Body of pancreas (tissue), 4 donors: Measurements from ENCODE around the gene WT1. TPM values are rescaled to one million over a fixed set of nuclear protein-coding genes. Genes with fewer than 3 reads are reported as not detected.

Experiments
- ATAC-seq: fragments of 150-250 bp; one replicate; pipeline ENCODE4 v1.9.1; 2016
- DNase-seq, 4 donors: peaks; one replicate each; pipeline ENCODE4 v3.0.0-alpha.2; 2019
- H3K27ac ChIP-seq, 4 donors: fragments of 200-600 bp; sonication (generic); 1 replicate in 3 of 4; 2 replicates in 1 of 4; pipeline versions ENCODE4 v1.5.1 to v1.6.1; 2016 to 2019; ENCODE audit warnings: mild to moderate bottlenecking in 1 of 4, mixed read lengths in 1 of 4, moderate library complexity in 1 of 4
- H3K27me3 ChIP-seq, 2 donors: fragments of 200-600 bp; sonication (generic); one replicate each; pipeline ENCODE4 v1.6.0; 2016; ENCODE audit warnings: mild to moderate bottlenecking in 1 of 2
- H3K36me3 ChIP-seq, 2 donors: fragments of 200-600 bp; sonication (generic); replicated peaks in 1 of 2; 2 replicates each; pipeline ENCODE4 v1.5.1; 2016; ENCODE audit warnings: low read depth in 2 of 2; ENCODE audit not compliant: insufficient read depth in 1 of 2
- H3K4me1 ChIP-seq: fragments of 200-600 bp; sonication (generic); one replicate; pipeline ENCODE4 v1.6.0; 2016
- H3K4me3 ChIP-seq, 2 donors: fragments of 200-600 bp; sonication (generic); 1 replicate in 1 of 2; 2 replicates in 1 of 2; pipeline ENCODE4 v1.5.1; 2016 to 2019
- H3K9me3 ChIP-seq, 3 donors: fragments of 200-600 bp; sonication (generic); 1 replicate in 2 of 3; 2 replicates in 1 of 3; pipeline ENCODE4 v1.5.1; 2016
- CTCF ChIP-seq, 7 experiments: fragments of 450-650 bp in 4 of 7; fragments of 200-600 bp in 3 of 7; sonication (generic) in 3 of 7; IDR thresholded peaks; one replicate each; pipeline ENCODE4 v1.5.1; 2016 to 2019; ENCODE audit warnings: antibody characterized with exemption in 7 of 7
- POLR2A ChIP-seq, 3 donors: fragments of 450-650 bp; IDR thresholded peaks; one replicate each; pipeline ENCODE4 v1.6.1; 2016; ENCODE audit warnings: antibody characterized with exemption in 3 of 3, mild to moderate bottlenecking in 2 of 3
- WGBS, 2 donors: methylation state at CpG; one replicate each; pipeline ENCODE4 v1.1.5; 2017; 5-methylcytosine and 5-hydroxymethylcytosine counted together
- intact Hi-C: fragments of 100-400 bp; cut with DNase I; formaldehyde crosslinking; loops from one replicate; pipeline ENCODE4 v1.15.1; 2023
- total RNA-seq, 2 donors: library from RNA; depleted of rRNA; stranded (reverse); fragments of >200 nt; gene quantifications; one replicate each; pipeline ENCODE4 v1.1.0, GENCODE V29; 2016

WT1 gene
- total RNA-seq, 2 donors from 2014 or later, result 0.99 to 1.0 TPM

DNA sequence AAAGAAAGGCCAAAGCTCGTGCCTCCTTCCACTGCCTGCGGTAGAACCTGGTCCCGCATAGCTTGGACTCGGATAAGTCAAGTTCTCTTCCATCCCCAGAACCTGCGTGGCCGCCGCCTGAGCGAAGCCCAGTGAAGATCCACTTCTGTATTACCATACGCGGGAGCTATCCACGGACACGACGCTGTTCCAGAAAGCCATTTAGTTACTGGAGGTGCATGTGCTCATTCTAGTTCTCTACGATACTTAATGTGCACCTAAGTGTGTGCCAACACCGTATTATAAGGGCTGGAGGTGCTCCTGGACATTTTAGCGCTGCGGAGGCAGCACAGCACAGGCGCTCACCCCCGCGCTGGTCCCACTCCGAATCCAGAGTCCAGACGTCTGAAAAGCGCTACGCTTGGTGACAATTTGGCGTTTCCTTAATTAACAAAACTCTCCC lies 1.4 kb downstream of the WT1 start:
- WGBS, 2 donors, result 2 to 6% methylated on average over 18 to 25 of the region's 25 CpGs
- H3K9me3 ChIP-seq, result no peaks in the 10 kb centered on the region
- H3K4me1 ChIP-seq, result peaks cover 48% of the 10 kb centered on the region
- TF ChIP-seq CTCF (IDR thresholded peaks at IDR 0.05) (no peak), POLR2A (IDR thresholded peaks at IDR 0.05) (no peak)
- DNase-seq, result no peak
- H3K27me3 ChIP-seq, result peaks cover 0 to 36% of the 10 kb centered on the region in 2 donors
- H3K4me3 ChIP-seq, result no peak overlapping the region
- intact Hi-C loops, result no loop called here
- no peak overlapping the region for H3K27ac ChIP-seq
- H3K36me3 ChIP-seq, result no peaks in the 10 kb centered on the region
- ATAC-seq, result no peak

GRCh38 chr11:32433101-32433913 lies 2.0 kb downstream of the WT1 start:
- intact Hi-C loops, result no loop called here

GRCh38 chr11:32432565-32432964 lies 2.8 kb downstream of the WT1 start:
- Histone ChIP-seq H3K9me3 (no peaks in the 10 kb centered on the region), H3K27me3 (peaks cover 0 to 44% of the 10 kb centered on the region in 2 donors), H3K4me3 (no peak overlapping the region), H3K27ac (no peak overlapping the region), H3K36me3 (no peaks in the 10 kb centered on the region), H3K4me1 (peaks cover 45% of the 10 kb centered on the region)
- no peak for TF ChIP-seq POLR2A (IDR thresholded peaks at IDR 0.05)
- no peak for TF ChIP-seq CTCF (IDR thresholded peaks at IDR 0.05)
- ATAC-seq (no peak), DNase-seq (no peak)
- intact Hi-C loops, result no loop called here
- WGBS, 2 donors, result 25 to 39% methylated on average over 8 of the region's 8 CpGs

More at GRCh38 chr11:32433101-32433913, 2.0 kb downstream of the WT1 start:
- WGBS, 2 donors, result 7 to 14% methylated on average over 37 to 46 of the region's 46 CpGs
- DNase-seq (no peak), ATAC-seq (no peak)
- no peaks in the 10 kb centered on the region for H3K36me3 ChIP-seq
- no peak overlapping the region for H3K4me3 ChIP-seq
- peaks cover 0 to 41% of the 10 kb centered on the region in 2 donors for H3K27me3 ChIP-seq
- no peaks in the 10 kb centered on the region for H3K9me3 ChIP-seq
- no peak overlapping the region for H3K27ac ChIP-seq
- TF ChIP-seq POLR2A (IDR thresholded peaks at IDR 0.05) (no peak), CTCF (IDR thresholded peaks at IDR 0.05) (no peak)
- H3K4me1 ChIP-seq, result peaks cover 45% of the 10 kb centered on the region

- Histone ChIP-seq H3K36me3 (no peaks in the 10 kb centered on the region), H3K4me3 (no peak overlapping the region), H3K4me1 (peaks cover 47% of the 10 kb centered on the region), H3K27ac (no peak overlapping the region), H3K27me3 (peaks cover 0 to 43% of the 10 kb centered on the region in 2 donors), H3K9me3 (no peaks in the 10 kb centered on the region)
- 13 to 16% methylated on average over 14 to 57 of the region's 59 CpGs for WGBS, 2 donors
- intact Hi-C loops, result no loop called here
- ATAC-seq (no peak), DNase-seq (peak in 1 of 4 donors; percentile 8)
- TF ChIP-seq POLR2A (IDR thresholded peaks at IDR 0.05) (no peak), CTCF (IDR thresholded peaks at IDR 0.05) (peak in 4 of 7 experiments; percentile 6 to 30 (median 26))
Measured at GRCh38 chr11:32430568-32431381, 4.6 kb downstream of the WT1 start.
